GM23338 (cell line): ENCODE results near the gene AZGP1. TPM values are rescaled to one million over a fixed set of nuclear protein-coding genes. Genes with fewer than 3 reads are reported as not detected.
"Not testable (repeated sequence)": the region's sequence is repeated elsewhere in the genome, so short reads cannot be mapped to it uniquely, and the experiment has no call there.

Experiments
- ATAC-seq: fragments of 200-7000 bp; cut with Tn5 transposase; 3 replicates; pipeline ENCODE4 v1.9.1; 2020
- DNase-seq: peaks from one replicate; pipeline ENCODE4 v3.0.0-alpha.2; 2015; ENCODE audit warnings: low spot score
- H2AFZ ChIP-seq: fragments of 200-600 bp; sonication (generic); 2 replicates; pipeline ENCODE4 v1.8.0; 2016; ENCODE audit warnings: antibody characterized with exemption, mild to moderate bottlenecking, moderate library complexity
- H3F3A ChIP-seq: fragments of 200-600 bp; sonication (generic); replicated peaks from 2 replicates; pipeline ENCODE4 v1.8.0; 2017; ENCODE audit warnings: antibody characterized with exemption, mixed run types, low read depth
- H3K27ac ChIP-seq: fragments of 200-600 bp; sonication (generic); 2 replicates; pipeline ENCODE4 v1.6.1; 2016; ENCODE audit warnings: low read depth
- H3K27me3 ChIP-seq: fragments of 200-600 bp; sonication (generic); 2 replicates; pipeline ENCODE4 v1.8.0; 2016; ENCODE audit warnings: mild to moderate bottlenecking, mixed run types, moderate library complexity; ENCODE audit not compliant: insufficient read depth
- H3K36me3 ChIP-seq: fragments of 200-600 bp; sonication (generic); 2 replicates; pipeline ENCODE4 v1.8.0; 2016; ENCODE audit warnings: mild to moderate bottlenecking; ENCODE audit not compliant: insufficient read depth
- H3K4me1 ChIP-seq: fragments of 200-600 bp; sonication (generic); 2 replicates; pipeline ENCODE4 v1.8.0; 2016; ENCODE audit warnings: mild to moderate bottlenecking, moderate library complexity; ENCODE audit not compliant: insufficient read depth
- H3K4me2 ChIP-seq: fragments of 200-600 bp; sonication (generic); 2 replicates; pipeline ENCODE4 v1.7.1; 2017; ENCODE audit warnings: mixed run types
- H3K4me3 ChIP-seq: fragments of 200-600 bp; sonication (generic); 2 replicates; pipeline ENCODE4 v1.6.1; 2016; ENCODE audit warnings: mixed run types
- H3K79me2 ChIP-seq: fragments of 200-600 bp; sonication (generic); replicated peaks from 2 replicates; pipeline ENCODE4 v1.8.0; 2017; ENCODE audit warnings: mild to moderate bottlenecking; ENCODE audit not compliant: insufficient read depth
- H3K9me2 ChIP-seq: fragments of 200-600 bp; sonication (generic); 2 replicates; pipeline ENCODE4 v1.8.0; 2017; ENCODE audit not compliant: insufficient read depth
- H4K20me1 ChIP-seq: fragments of 200-600 bp; sonication (generic); replicated peaks from 2 replicates; pipeline ENCODE4 v1.8.0; 2017; ENCODE audit warnings: mild to moderate bottlenecking; ENCODE audit not compliant: insufficient read depth
- H3K27ac Mint-ChIP-seq: 2 replicates; pipeline ENCODE4 v1.8.0; 2020; ENCODE audit warnings: inconsistent platforms, mild to moderate bottlenecking, moderate library complexity, mixed read lengths
- H3K27me3 Mint-ChIP-seq: 3 replicates; pipeline ENCODE4 v1.8.0; 2022; ENCODE audit warnings: low read depth, mild to moderate bottlenecking, moderate library complexity, mixed read lengths, inconsistent platforms; ENCODE audit not compliant: insufficient read depth, poor library complexity
- H3K36me3 Mint-ChIP-seq: 3 replicates; pipeline ENCODE4 v1.8.0; 2021; ENCODE audit warnings: low read depth, mild to moderate bottlenecking, inconsistent platforms, moderate library complexity, mixed read lengths
- H3K4me1 Mint-ChIP-seq: 3 replicates; pipeline ENCODE4 v1.8.0; 2020; ENCODE audit warnings: mild to moderate bottlenecking, inconsistent platforms, mixed read lengths
- H3K4me3 Mint-ChIP-seq: 3 replicates; pipeline ENCODE4 v1.8.0; 2021; ENCODE audit warnings: moderate library complexity, mild to moderate bottlenecking, inconsistent platforms, mixed read lengths
- H3K9me3 Mint-ChIP-seq: 3 replicates; pipeline ENCODE4 v1.8.0; 2020; ENCODE audit warnings: moderate library complexity, mild to moderate bottlenecking, inconsistent platforms, mixed read lengths
- CTCF ChIP-seq, 2 experiments: fragments of 200-600 bp in 1 of 2; sonication (generic) in 1 of 2; conservative IDR thresholded peaks; 2 replicates each; pipeline versions ENCODE4 v1.5.1 to v1.6.1; 2016 to 2017; ENCODE audit warnings: antibody characterized with exemption in 2 of 2, low read depth in 2 of 2, mild to moderate bottlenecking in 2 of 2, moderate library complexity in 1 of 2
- EZH2 ChIP-seq: fragments of 200-600 bp; sonication (generic); IDR thresholded peaks from one replicate; pipeline ENCODE4 v1.8.0; 2017; ENCODE audit warnings: antibody characterized with exemption, mild to moderate bottlenecking, low read depth; ENCODE audit not compliant: unreplicated experiment
- EZH2phosphoT487 ChIP-seq: fragments of 200-600 bp; sonication (generic); IDR thresholded peaks from one replicate; pipeline ENCODE4 v1.8.1; 2018; ENCODE audit warnings: antibody characterized with exemption; ENCODE audit not compliant: unreplicated experiment
- POLR2AphosphoS5 ChIP-seq: IDR thresholded peaks from 2 replicates; pipeline ENCODE4 v1.6.1; 2016; ENCODE audit warnings: antibody characterized with exemption, low read depth
- REST ChIP-seq: IDR thresholded peaks from one replicate; pipeline ENCODE4 v1.6.1; 2018; ENCODE audit warnings: antibody characterized with exemption; ENCODE audit not compliant: unreplicated experiment
- ZNF462 ChIP-seq: fragments of 250-450 bp; sonication (Bioruptor Pico); IDR thresholded peaks from 2 replicates; pipeline ENCODE4 v1.5.0; 2020; ENCODE audit warnings: mild to moderate bottlenecking, moderate library complexity
- polyA plus RNA-seq: library from polyadenylated mRNA; unstranded; fragments of >200 nt; fragmentation: Nextera tagmentation; extraction: Ambion mirVana; gene quantifications from 2 replicates; pipeline ENCODE4 v1.2.1, GENCODE V29; 2016
- total RNA-seq: library from RNA; depleted of rRNA; stranded (reverse); fragments of >200 nt; shearing (Covaris generic); gene quantifications from 2 replicates; pipeline ENCODE4 v1.2.3, GENCODE V29; 2014

AZGP1 gene
- total and polyA plus RNA-seq, 2 experiments from 2014 or later, result 0.17 to 1.3 TPM

- H3K4me3 ChIP-seq, H3K4me3 Mint-ChIP-seq, H3K9me2 ChIP-seq, H3F3A ChIP-seq, H3K36me3 Mint-ChIP-seq, H3K9me3 Mint-ChIP-seq, H3K36me3 ChIP-seq, H3K27me3 ChIP-seq, H4K20me1 ChIP-seq, H3K79me2 ChIP-seq, H3K27me3 Mint-ChIP-seq, H3K27ac Mint-ChIP-seq, H3K4me2 ChIP-seq, H3K4me1 ChIP-seq: not testable (repeated sequence)
- peak; percentile 68 for DNase-seq
- H3K4me1 Mint-ChIP-seq, result peaks cover 17% of the 10 kb centered on the region
- peak; percentile 67 for TF ChIP-seq CTCF (conservative IDR thresholded peaks at IDR 0.05; ENCODE audit: low read depth in 2 of 2)
- peak overlapping the region; percentile 92 for H2AFZ ChIP-seq
- H3K27ac ChIP-seq, result peak overlapping the region; percentile 55; the same call in 1 of the 2 replicates
- ATAC-seq, result peak; percentile 94
These were observed 4.0 kb upstream of the AZGP1 start for GRCh38 chr7:99979814-99980225.

DNA sequence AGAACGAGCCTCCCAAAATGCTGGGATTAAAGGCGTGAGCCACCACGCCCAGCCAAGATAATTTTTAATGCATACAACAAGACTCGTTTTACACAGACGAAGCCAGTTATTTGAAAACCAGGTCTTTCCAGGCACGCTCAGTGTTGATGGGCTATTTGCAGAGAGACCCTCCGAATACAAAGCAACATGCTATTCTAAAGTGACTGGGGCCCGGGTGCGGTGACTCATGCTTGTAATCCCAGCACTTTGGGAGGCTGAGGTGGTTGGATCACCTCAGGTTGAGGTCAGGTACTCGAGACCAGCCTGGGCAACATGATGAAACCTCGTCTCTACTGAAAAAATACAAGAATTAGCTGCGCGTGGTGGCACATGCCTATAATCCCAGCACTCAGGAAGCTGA, 795 bp upstream of the AZGP1 start:
- Histone ChIP-seq H3K4me2 (no peak overlapping the region), H3K4me3 (no peak overlapping the region), H3K4me1 (peaks cover 3% of the 10 kb centered on the region; the same call in 1 of the 2 replicates), H3K27ac (no peak overlapping the region), H3K27me3 (no peaks in the 10 kb centered on the region), H3K36me3 (no peaks in the 10 kb centered on the region), H2AFZ (no peak overlapping the region), H3F3A (no peaks in the 10 kb centered on the region), H3K9me2 (peaks cover 5% of the 10 kb centered on the region; the same call in 1 of the 2 replicates), H4K20me1 (no peaks in the 10 kb centered on the region), H3K79me2 (no peaks in the 10 kb centered on the region)
- TF ChIP-seq EZH2 (no peak), POLR2AphosphoS5 (no peak), REST (no peak), CTCF (conservative IDR thresholded peaks at IDR 0.05; ENCODE audit: low read depth in 2 of 2) (no peak), ZNF462 (CRISPR knock-in tag) (no peak), EZH2phosphoT487 (no peak)
- ATAC-seq (no peak), DNase-seq (no peak)
- Mint-ChIP-seq H3K27ac (no peak overlapping the region), H3K9me3 (no peaks in the 10 kb centered on the region), H3K4me3 (no peak overlapping the region), H3K4me1 (peaks cover 17% of the 10 kb centered on the region), H3K27me3 (peaks cover 10% of the 10 kb centered on the region), H3K36me3 (no peaks in the 10 kb centered on the region; the same call in 2 of the 3 replicates)
